K562 (cell line): Measurements from ENCODE around the gene ZP3. TPM values are rescaled to one million over a fixed set of nuclear protein-coding genes. Genes with fewer than 3 reads are reported as not detected.
"Not testable (repeated sequence)": the region's sequence is repeated elsewhere in the genome, so short reads cannot be mapped to it uniquely, and the experiment has no call there.

Experiments used
- ATAC-seq: fragments of 200-7000 bp; cut with Tn5 transposase; 3 replicates; pipeline ENCODE4 v1.9.1; 2020; ENCODE audit warnings: moderate library complexity
- BruUV-seq: library from RNA; stranded (reverse); fragments of 400-500 nt; replicated peaks from 2 replicates; lab custom pipeline; 2021; lab: Mats Ljungman, UMichigan
- CTCF ChIA-PET: fragments of 300-600 bp; formaldehyde crosslinking; extraction: SDS; loops from one replicate; lab custom pipeline; 2021; ENCODE audit warnings: low intra/inter-chr PET ratio; lab: Yijun Ruan, JAX
- POLR2A ChIA-PET: fragments of 300-600, 350-650 bp; sonication (Branson Sonifier 250); formaldehyde crosslinking; extraction: SDS; loops from one replicate; lab custom pipeline; 2021; ENCODE audit warnings: antibody characterized with exemption, inconsistent platforms; lab: Yijun Ruan, JAX
- DNase-seq, 4 experiments: peaks; one replicate each; pipeline versions ENCODE4 v3.0.0 to v3.0.0-alpha.2; 2011 to 2018; ENCODE audit warnings: low spot score in 3 of 4, mixed read lengths in 3 of 4; ENCODE audit errors: extremely low read depth in 1 of 4
- FAIRE-seq: peaks from 2 replicates; lab custom pipeline; 2011; peaks lifted over from hg19 to GRCh38; lab: Jason Lieb, UNC
- H2AFZ ChIP-seq: 2 replicates; pipeline ENCODE4 v1.6.0; 2011; ENCODE audit warnings: low read depth, low read length, control low read depth, inconsistent platforms
- H3K27ac ChIP-seq: fragments of 200-600 bp; 3 replicates; pipeline ENCODE4 v1.8.0; 2011; ENCODE audit warnings: low read depth, mild to moderate bottlenecking, control low read depth, inconsistent platforms, low read length, moderate library complexity, mixed read lengths; ENCODE audit errors: extremely low read depth
- H3K27me3 ChIP-seq, 2 experiments: fragments of 300-600 bp in 1 of 2; 2 replicates in 1 of 2; 3 replicates in 1 of 2; pipeline versions ENCODE4 v1.6.0 to v1.8.0; 2011; ENCODE audit warnings: inconsistent platforms in 2 of 2, low read length in 2 of 2, mild to moderate bottlenecking in 1 of 2, mixed read lengths in 1 of 2, moderate library complexity in 1 of 2; ENCODE audit not compliant: control insufficient read depth in 2 of 2, insufficient read depth in 2 of 2
- H3K36me3 ChIP-seq: fragments of 300-600 bp; 3 replicates; pipeline ENCODE4 v1.8.0; 2011; ENCODE audit warnings: mild to moderate bottlenecking, low read length, inconsistent platforms; ENCODE audit not compliant: control insufficient read depth, insufficient read depth
- H3K4me1 ChIP-seq, 2 experiments: fragments of 200-600 bp in 1 of 2; replicated peaks in 1 of 2; 2 replicates in 1 of 2; 3 replicates in 1 of 2; pipeline versions ENCODE4 v1.5.1 to v1.8.0; 2011; ENCODE audit warnings: inconsistent platforms in 2 of 2, low read length in 2 of 2, mild to moderate bottlenecking in 1 of 2, mixed read lengths in 1 of 2, moderate library complexity in 1 of 2; ENCODE audit not compliant: control insufficient read depth in 2 of 2, insufficient read depth in 2 of 2
- H3K4me2 ChIP-seq: 2 replicates; pipeline ENCODE4 v1.6.1; 2011; ENCODE audit warnings: low read length, control low read depth, inconsistent platforms, mixed read lengths; ENCODE audit not compliant: insufficient read depth
- H3K4me3 ChIP-seq: fragments of 200-600 bp; sonication (generic), shearing (Covaris generic); 2 replicates; pipeline ENCODE4 v1.5.1; 2016; ENCODE audit warnings: control low read depth, inconsistent platforms
- H3K79me2 ChIP-seq: fragments of 200-600 bp; 3 replicates; pipeline ENCODE4 v1.8.0; 2011; ENCODE audit warnings: low read length, inconsistent platforms; ENCODE audit not compliant: control insufficient read depth, insufficient read depth
- H3K9ac ChIP-seq, 2 experiments: 2 replicates each; pipeline versions ENCODE4 v1.6.0 to v1.6.1; 2011; ENCODE audit warnings: low read depth in 2 of 2, low read length in 2 of 2, control low read depth in 1 of 2, inconsistent platforms in 1 of 2, mild to moderate bottlenecking in 1 of 2, mixed read lengths in 1 of 2; ENCODE audit not compliant: insufficient read depth in 1 of 2
- H3K9me1 ChIP-seq: one replicate; pipeline ENCODE4 v1.6.0; 2011; ENCODE audit warnings: inconsistent platforms, mild to moderate bottlenecking, low read length, moderate library complexity; ENCODE audit not compliant: control insufficient read depth, insufficient read depth
- H3K9me3 ChIP-seq: replicated peaks from 2 replicates; pipeline ENCODE4 v1.5.1; 2011; ENCODE audit warnings: low read depth, low read length, inconsistent platforms; ENCODE audit not compliant: control insufficient read depth, insufficient read depth
- H4K20me1 ChIP-seq: replicated peaks from 2 replicates; pipeline ENCODE4 v1.6.1; 2011; ENCODE audit warnings: low read length, inconsistent platforms, mixed read lengths; ENCODE audit not compliant: control insufficient read depth, insufficient read depth
- C11orf30 ChIP-seq: fragments of 450-650 bp; IDR thresholded peaks from 2 replicates; pipeline ENCODE4 v1.6.1; 2016; ENCODE audit warnings: low read depth, mild to moderate bottlenecking
- MAFF ChIP-seq: IDR thresholded peaks from 2 replicates; pipeline ENCODE4 v1.6.1; 2012; ENCODE audit warnings: low read length, improper control_type of control experiment
- ZNF316 ChIP-seq: fragments of 450-650 bp; IDR thresholded peaks from 2 replicates; pipeline ENCODE4 v1.6.1; 2016
- whole genome bisulfite sequencing: fragments of 100-300 bp; shearing (Covaris generic); methylation state at CpG from one replicate; pipeline ENCODE4 v1.1.6; 2016; ENCODE audit warnings: low coverage, mixed read lengths; ENCODE audit not compliant: insufficient coverage; ENCODE audit errors: missing lambda C conversion rate; 5-methylcytosine and 5-hydroxymethylcytosine counted together
- in situ Hi-C: fragments of 300-500 bp; cut with MboI; formaldehyde crosslinking; loops from 4 replicates; pipeline ENCODE4 v1.15.0; 2018; ENCODE audit warnings: inconsistent platforms, mixed read lengths
- intact Hi-C: fragments of 100-400 bp; cut with micrococcal nuclease; formaldehyde crosslinking; loops from 2 replicates; pipeline ENCODE4 v1.14.2; 2022
- polyA plus RNA-seq, 8 experiments: library from polyadenylated mRNA; depleted of rRNA in 4 of 8; stranded (reverse) in 5 of 8; unstranded in 3 of 8; fragments of >200 nt; fragmentation: Nextera tagmentation in 2 of 8; fragmentation: Illumina TruSeq in 1 of 8; extraction: Ambion mirVana in 2 of 8; extraction: Trizol in 1 of 8; gene quantifications; 2 replicates each; pipeline versions ENCODE4 v1.2.1 to v1.2.3, GENCODE V29; 2011 to 2014; ENCODE audit warnings: inconsistent platforms in 1 of 8, missing spikeins in 1 of 8
- total RNA-seq, 7 experiments: library from RNA; depleted of rRNA in 6 of 7; stranded (reverse); fragments of >200 nt in 6 of 7; fragmentation: Illumina TruSeq in 2 of 7; extraction: Trizol in 2 of 7; gene quantifications; 2 replicates each; pipeline versions ENCODE4 v1.2.1 to v1.2.3, GENCODE V29; 2011 to 2021; ENCODE audit warnings: low replicate concordance in 1 of 7
- TF ChIP-seq, protein P1 (sequence below): fragments of 450-650 bp; IDR thresholded peaks from 2 replicates; pipeline ENCODE4 v1.6.1; 2016

Gene ZP3
- total and polyA plus RNA-seq, 9 of the 15 experiments (the other 6 are each of a cell fraction or from before 2014, with no cell fraction given), result 1.4 to 3.8 (median 2.4) TPM

DNA sequence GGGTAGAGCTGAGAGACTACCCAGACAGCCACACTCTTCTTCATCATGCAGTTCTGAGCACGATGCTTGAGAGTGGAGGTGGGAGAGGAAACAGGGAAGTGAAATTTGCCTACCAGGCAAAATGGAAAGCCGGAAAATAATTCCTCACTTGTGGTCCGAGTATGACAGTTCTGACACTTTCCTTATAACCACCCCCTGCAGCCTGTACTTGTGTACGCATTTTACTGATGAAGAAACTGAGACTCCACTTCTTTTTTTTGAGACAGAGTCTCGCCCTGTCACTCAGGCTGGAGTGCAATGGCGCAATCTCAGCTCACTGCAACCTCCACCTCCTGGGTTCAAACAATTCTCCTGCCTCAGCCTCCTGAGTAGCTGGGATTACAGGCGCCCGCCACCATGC lies 21.7 kb upstream of the ZP3 start:
- H3K9ac ChIP-seq, CTCF ChIA-PET, ATAC-seq, in situ Hi-C loops, intact Hi-C loops, H2AFZ ChIP-seq, BruUV-seq, H3K4me3 ChIP-seq, H3K79me2 ChIP-seq, H4K20me1 ChIP-seq, H3K9me3 ChIP-seq, FAIRE-seq, H3K9me1 ChIP-seq, H3K4me2 ChIP-seq, H3K36me3 ChIP-seq, H3K27me3 ChIP-seq, H3K27ac ChIP-seq, DNase-seq, POLR2A ChIA-PET: not testable (repeated sequence)
- WGBS, result 78% methylated on average over 6 of the region's 8 CpGs
- peak; percentile 22; the same call in 1 of the 2 replicates for TF ChIP-seq C11orf30
- peak; percentile 21; the same call in 1 of the 2 replicates for TF ChIP-seq MAFF
- 0 out of 2 replicates have a peak, but pooled peaks have one; percentile 30 for TF ChIP-seq ZNF316
- TF ChIP-seq, protein P1, sequence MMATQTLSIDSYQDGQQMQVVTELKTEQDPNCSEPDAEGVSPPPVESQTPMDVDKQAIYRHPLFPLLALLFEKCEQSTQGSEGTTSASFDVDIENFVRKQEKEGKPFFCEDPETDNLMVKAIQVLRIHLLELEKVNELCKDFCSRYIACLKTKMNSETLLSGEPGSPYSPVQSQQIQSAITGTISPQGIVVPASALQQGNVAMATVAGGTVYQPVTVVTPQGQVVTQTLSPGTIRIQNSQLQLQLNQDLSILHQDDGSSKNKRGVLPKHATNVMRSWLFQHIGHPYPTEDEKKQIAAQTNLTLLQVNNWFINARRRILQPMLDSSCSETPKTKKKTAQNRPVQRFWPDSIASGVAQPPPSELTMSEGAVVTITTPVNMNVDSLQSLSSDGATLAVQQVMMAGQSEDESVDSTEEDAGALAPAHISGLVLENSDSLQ, result peak; percentile 71
- peaks cover 3 to 14% of the 10 kb centered on the region in 2 experiments; a peak in 3 of 5 replicates for H3K4me1 ChIP-seq
